GM18861 (cell line): ENCODE results near the gene PLTP.
"Not testable (repeated sequence)": the region's sequence is repeated elsewhere in the genome, so short reads cannot be mapped to it uniquely, and the experiment has no call there.

Experiments used
- ATAC-seq: cut with Tn5 transposase; IDR thresholded peaks from one replicate; pipeline ENCODE4 v1.9.1; 2021; ENCODE audit not compliant: unreplicated experiment

The PLTP gene

DNA sequence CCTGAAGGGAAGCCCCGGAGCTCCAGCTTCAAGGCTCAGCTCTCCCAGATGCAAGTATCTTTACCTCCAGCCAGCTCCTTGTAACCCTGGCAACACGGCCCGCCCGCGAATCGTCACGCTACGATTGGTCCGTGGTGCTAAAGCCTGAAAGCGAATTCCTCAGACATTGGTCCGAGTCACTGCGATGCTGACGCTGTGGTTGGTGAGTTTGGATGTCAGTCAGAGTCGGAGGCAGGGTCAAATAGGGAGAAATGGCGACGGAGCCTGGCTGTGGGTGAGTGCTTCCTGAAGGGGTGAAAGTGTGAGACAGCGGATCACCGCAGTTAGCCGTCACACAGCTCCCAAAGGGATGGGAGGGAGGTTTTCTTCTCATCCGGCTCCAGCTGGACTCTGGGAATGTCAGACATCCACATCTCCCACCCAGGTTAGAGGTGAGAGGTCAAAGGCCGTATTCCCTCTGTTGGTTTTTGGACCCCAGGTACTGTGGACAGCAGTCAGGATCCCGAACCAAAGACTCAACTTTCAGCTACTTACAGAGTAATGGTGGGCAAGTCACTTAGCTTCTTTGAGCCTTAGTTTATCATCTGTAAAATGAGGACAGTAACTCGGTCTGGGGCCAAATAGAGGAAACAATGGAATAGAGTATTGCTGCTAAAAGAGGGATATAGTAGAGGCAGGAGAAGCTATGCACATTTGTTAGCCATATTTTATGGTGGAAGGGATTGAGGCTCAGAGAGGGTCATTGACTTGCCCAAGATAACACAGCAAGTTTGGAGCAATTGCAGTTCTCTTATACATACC, 30.8 kb downstream of the PLTP start, which contains the start of gene ZSWIM1:
ZSWIM1 (plus strand) TSS at position 240 of the 801 bp plus-strand sequence. CDS start 1,366 bp downstream, outside the sequence.
- ATAC-seq: peak; percentile 95

DNA sequence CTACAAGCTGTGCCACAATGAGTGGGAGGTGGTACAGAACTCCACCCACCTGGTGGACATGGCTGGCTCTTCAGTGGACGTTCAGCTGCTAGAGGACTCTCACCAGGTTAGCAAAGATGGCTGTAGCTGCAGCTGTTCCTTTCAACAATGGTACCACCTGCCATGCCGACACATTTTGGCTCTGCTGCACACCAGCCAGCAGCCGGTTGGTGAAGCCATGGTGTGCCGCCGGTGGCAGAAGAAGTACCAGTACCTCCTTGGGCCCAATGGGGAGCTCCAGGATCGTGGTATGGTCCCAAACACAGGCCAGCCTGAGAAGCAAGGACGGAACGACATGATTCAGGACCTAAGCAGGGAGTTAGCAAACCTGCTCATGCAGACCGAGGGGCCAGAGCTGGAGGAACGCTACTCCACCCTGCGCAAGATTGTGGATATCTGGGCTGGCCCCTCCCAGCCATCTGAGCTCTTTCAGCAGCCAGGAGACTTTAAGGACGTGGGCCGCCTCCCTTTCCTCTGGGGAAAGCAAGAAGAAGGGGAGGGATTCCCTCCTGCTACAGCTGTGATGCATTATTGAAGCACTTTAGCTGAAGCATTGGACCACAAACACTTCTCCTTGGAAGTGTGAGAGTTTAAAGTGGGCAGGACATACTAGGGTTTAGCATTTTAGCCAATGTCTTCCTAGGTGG, 33.7 kb downstream of the PLTP start:
- no peak for ATAC-seq

DNA sequence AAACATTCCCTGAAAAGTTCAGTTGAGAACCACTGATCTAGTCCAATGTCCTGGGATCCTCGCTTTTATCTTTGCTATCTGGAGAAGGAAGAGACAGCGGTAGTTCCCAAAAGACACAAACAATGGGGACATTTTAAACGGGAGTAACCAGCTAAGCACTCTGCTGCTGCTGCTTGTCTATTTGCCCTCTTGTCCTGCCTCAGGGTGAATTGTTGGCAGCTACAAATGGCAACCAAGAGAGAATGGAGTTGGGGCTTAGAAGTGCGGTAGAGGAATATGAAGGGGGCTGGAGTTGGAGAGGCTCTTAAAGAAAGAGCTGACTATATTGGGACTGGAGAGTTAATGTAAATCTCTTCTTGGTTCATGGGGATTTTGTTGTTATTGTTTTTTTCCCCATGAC, 37.4 kb downstream of the PLTP start:
- no peak for ATAC-seq

DNA sequence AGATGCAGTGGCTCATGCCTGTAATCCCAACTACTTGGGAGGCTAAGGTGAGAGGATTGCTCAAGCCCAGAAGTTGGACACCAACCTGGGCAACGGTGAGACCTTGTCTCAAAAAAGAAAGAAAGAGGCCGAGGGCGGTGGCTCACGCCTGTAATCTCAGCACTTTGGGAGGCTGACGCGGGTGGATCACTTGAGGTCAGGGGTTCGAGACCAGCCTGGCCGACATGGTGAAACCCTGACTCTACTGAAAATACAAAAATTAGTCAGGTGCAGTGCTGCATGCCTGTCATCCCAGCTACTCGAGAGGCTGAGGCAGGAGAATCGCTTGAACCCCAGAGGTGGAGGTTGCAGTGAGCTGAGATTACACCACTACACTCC, 37.9 kb downstream of the PLTP start:
- not testable (repeated sequence) for ATAC-seq

DNA sequence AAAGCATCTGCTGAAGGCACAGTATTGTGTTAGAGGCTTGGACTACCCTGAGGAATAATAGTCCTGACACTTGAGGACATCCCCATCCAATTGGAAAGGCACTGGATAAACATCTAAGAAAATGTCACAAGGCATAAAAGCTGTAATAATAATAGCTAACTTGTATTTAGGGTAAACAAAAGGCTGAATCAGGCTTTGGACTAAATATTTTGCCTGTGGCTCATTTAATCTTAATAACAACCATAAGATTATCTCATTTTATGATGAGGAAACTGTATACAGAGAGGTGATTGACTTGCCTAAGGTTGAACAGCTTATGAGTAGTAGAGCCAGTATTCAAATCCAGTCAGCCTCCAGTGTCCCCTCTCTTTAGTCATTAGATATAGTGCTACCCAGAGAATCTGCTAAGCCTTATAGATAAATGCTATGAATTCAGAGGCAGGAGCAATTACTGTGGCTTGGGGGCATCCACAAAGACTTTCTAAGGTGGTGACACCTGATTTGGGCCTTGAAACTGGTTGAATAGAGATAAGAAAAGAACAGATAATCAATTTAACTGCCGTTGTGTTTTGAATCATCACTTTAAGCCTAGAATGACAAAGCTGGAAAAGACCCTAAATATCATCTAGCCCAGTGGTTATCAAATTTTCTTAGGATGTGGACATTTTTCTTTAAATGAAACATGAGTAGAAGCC, 38.4 kb downstream of the PLTP start:
- no peak for ATAC-seq

DNA sequence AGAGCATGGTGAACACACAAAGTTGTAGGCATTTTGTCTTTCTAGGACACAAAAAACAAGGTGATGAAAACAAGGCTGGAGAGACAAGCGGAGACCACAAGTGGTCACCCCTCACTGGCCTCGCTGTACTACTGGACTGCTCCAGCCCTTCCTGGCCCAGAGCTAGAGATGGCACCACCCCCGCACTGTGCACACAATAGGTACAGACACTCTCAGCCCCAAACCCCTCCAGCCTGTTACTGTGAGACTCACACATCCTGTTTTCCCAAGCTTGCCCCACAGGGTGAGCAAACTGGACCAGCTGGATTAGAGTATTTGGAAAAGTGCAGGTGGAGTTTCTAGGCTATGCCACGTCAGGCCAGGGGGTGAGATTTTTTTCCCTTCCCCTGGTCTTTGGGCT, 39.3 kb downstream of the PLTP start:
- ATAC-seq: no peak

DNA sequence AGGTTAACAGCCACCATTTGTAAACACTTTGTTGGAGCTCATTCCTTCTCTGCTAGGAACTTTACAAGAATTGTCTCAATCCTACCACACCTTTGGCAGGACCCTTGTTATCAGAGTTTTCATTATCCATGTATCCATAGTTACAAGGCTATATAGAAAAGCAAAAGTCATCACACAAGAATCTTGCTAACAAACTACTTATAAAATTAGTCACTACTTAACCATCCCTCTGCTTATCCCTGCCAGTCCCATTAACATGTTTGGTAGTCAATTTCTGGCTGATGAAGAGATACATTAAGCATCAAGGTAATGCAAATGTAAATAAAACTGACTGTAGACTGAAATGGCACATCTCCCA, 44.2 kb downstream of the PLTP start:
- ATAC-seq: no peak

DNA sequence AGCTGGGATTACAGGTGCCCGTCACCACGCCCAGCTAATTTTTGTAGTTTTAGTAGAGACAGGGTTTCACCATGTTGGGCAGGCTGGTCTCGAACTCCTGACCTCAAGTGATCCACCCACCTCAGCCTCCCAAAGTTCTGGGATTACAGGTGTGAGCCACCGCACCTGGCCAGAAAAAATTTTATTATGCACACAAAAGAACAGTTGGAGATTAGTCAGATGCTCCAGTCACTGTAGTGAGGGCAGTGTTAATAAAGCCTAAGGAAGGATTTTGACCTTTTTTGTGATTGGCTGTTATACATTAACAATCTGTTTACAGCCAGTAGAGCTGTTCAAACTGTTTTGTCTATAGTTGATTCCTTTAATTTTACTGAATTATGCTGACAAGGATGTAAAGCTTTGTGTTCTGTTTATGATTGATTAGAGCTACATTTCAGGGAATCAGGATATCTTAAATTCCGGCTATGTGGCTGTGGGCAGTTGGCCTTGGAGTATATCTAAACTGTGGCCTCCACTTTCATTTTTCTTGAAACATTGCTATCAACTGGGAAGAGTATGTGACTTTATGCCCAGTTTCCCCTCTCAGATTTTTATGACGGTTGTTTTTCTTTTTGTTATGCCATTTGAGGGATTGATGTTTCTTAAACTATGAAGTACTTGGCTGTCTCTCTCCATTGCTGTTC, 44.7 kb downstream of the PLTP start:
- ATAC-seq: no peak

DNA sequence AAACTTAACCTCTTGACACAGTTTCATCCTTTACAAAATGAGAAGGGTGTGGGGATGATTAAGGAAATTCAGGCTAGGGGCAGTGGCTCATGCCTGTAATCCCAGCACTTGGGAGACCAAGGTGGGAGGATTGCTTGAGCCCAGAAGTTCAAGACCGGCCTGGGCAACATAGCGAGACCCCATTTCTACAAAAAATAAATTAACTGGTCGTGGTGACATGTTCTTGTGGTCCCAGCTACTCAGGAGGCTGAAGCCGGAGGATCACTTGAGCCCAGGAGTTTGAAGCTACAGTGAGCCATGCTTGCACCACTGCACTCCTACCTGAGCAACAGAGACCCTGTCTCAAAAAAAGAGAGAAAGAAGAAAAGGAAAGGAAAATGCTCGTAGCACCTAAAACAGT, 45.5 kb downstream of the PLTP start:
- no peak for ATAC-seq

DNA sequence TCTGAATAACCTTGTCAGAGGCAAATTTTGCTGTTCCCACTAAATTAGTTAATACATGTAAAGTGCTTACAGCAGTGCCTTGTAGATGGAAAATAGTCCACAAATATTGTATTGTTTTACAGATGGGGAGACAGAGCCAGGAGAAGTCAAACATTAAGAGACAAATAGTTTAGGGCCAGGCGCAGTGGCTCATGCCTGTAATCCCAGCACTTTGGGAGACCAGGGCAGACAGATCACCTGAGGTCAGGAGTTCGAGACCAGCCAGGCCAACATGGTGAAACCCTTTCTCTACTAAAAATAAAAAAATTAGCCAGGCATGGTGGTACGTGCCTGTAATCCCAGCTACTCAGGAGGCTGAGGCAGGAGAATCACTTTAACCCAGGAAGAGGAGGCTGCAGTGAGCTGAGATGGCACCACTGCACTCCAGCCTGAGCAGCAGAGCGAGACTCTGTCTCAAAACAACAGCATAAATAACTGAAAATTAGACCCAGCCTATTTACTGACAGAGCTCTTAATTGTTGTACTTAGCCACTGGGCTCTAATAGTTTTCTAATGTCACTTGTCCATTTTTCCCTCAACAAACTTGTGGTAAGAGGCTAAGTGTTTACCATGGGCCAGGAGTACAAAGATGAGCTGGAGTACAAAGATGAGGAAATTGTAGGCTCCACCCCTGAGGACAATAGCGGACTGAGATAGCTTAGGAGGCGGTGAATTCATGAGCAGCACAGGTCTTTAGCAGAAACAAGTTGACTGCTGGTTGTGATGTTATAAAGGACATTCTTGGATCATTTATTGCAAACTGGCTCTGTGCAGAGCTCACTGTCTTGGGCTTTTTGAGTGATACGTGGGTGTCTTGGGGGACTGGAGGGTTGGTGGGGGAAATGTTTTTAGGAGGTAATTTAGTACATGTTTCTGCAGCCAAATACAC, 48.1 kb downstream of the PLTP start:
- ATAC-seq: no peak

DNA sequence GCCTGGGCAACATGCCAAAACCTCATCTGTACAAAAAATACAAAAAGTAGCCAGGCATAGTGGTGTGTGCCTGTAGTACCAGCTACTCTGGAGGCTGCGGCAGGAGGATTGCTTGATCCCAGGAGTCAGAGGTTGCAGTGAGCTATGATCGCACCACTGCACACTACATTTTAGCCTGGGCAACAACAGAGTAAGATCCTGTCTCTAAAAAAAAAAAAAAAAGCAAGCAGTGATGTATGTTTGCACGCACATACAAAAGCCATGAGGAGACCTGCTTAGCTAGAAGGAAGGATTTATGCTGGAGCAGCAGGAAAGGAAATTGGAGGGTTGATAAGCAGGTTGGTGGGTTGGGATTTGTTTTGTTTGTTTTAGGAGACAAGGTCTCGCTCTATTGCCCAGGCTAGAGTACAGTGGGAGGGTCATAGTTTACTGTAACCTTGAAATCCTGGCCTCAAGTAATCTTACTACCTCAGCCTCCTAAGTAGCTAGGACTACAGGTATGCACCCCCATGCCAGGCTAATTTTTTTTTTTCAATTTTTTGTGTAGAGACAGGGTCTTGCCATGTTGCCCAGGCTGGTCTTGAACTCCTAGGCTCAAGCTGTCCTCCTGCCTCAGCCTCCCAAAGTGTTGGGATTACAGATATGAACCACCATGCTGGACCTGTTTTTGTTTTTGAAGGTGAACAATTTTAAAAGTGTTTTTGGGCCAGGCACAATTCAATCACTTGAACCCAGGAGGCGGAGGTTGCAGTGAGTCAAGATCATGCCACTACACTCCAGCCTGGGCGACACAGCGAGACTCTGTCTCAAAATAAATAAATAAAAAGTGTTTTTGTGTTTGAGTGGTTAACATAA, 50.5 kb downstream of the PLTP start:
- no peak for ATAC-seq

DNA sequence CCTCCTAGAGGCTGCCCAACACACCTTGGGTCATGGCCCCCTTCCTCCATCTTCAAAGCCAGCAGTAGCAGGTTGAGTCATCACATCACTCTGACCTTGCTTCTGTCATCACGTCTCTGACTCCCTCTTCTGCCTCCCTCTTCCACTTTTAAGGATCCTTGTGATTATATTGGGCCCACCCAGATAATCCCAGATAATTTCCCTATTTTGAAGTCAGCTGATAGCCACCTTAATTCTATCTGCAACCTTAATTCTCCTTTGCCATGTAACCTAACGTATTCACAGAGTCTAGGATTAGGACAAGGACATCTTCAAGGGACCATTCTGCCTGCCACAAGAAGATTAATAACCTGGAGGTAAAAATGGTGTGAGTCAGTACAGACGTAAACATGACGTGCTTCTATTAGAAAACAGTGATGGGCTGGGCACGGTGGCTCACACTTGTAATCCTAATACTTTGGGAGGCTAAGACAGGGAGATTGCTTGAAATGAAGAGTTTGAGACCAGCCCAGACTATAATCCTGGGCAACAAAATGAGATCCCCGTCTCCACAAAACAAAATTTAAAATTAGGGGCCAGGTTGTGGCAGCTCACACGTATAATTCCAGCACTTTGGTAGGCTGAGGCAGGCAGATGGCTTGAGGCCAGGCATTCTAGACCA, 51.3 kb downstream of the PLTP start:
- ATAC-seq: no peak

DNA sequence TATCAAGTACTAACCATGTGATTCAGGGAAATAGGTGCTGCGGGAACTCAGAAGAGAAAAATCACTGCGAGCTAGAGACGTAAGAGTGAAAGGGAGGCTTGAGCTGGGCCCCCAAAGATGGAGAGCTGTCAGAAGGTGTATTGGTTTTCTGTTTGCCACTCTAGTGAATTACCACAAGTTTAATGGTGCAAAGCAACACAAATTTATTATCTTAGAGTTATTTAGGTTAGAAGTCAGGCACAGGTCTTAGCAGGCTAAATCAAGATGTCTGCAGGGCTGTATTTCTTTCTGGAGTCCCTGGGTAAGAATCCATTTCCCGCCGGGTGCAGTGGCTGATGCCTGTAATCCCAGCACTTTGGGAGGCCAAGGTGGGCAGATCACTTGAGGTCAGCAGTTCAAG, 52.0 kb downstream of the PLTP start:
- ATAC-seq: no peak

DNA sequence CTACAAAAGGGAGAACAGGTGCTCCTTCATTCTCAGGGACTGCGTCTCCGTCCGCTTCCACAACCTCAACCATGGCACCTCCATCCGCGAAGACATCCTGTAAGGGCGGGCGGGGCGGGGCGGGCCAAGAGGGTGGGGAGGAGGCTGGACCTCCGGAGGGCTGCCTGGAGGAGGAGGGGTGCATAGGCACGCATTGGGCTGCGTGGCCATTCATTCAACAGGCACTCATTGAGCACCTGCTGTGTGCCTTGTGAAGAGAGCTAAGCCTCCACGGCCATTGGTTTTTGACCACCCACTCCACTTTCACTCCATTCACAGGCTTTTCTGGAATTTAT, 54.1 kb downstream of the PLTP start:
- ATAC-seq: peak; percentile 16

DNA sequence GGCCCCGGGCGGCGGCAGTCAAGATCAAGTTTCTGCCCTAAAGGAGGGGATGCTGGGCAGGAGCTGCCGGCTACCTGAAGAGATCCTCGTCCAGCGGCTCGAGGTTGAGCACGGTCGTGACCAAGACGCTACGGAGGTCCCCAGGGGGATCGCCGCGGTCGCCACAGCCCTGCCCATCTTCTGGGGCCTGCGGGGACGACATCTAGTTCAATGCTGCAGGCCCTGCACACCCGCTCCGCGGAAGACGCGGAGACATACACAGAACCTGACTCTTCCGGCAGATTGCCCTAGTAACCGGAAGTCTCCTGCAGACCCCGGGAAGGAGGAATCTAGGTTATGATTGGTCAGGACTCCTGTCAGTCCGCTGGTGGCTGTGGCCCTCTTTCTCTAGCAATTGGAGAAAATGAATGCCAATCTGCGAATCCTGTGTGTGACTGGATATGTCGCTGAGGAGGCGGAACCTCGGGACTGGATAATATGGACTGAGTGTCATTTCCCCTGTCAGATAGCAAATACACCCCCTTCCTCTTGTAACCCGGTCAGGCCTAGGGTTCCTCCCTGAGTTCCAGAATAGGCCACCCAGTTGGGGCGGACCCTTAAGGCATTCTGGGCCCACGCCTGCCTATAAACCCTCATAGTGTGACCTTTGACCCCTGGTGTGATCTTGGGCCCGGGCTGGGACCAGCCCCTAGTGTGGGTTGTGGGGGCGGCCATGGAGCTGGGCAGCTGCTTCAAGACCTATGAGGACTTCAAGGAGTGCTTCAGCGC, 54.7 kb downstream of the PLTP start, which contains the start of the genes ACOT8 and ZSWIM3:
ACOT8 (minus strand) TSS at position 279 of the 768 bp plus-strand sequence; CDS start at position 202, 77 bp downstream.
ZSWIM3 (plus strand) TSS at position 501 of the 768 bp plus-strand sequence; CDS start at position 713, 212 bp downstream.
- ATAC-seq: peak; percentile 95

DNA sequence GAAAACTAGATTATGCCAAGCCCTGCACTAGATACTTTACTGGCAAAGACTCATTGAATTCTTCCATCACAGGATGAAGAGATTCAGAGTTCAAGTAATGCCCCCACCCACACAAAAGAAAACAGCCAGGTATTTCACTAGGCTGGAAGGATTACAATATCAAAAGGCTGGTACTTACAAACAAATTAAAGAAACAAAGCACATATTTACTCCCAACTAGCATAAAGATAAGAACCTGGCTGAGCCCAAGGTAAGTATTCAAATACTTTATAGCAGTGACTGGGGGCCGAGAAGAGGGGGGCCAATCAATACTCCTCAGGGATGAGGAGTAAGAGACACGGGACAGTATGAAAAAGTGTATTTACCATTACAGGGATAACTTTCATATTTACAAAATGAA, 58.5 kb downstream of the PLTP start:
- ATAC-seq: no peak

DNA sequence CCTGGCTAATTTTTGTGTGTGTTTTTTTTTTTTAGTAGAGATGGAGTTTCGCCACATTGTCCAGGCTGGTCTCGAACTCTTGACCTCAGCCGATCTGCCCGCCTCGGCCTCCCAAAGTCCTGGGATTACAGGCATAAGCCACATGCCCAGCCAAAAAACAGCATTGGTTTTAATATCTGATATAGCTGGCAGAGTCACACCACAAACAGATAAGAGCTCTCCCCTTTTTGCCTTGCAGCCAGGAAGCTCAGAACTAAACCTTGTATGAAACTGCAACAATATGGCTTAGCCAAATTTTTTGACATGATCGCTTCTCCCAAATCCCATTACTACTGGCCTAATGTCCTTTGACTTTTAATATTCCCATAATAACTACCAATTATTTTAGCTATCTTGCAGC, 59.6 kb downstream of the PLTP start:
- no peak for ATAC-seq

DNA sequence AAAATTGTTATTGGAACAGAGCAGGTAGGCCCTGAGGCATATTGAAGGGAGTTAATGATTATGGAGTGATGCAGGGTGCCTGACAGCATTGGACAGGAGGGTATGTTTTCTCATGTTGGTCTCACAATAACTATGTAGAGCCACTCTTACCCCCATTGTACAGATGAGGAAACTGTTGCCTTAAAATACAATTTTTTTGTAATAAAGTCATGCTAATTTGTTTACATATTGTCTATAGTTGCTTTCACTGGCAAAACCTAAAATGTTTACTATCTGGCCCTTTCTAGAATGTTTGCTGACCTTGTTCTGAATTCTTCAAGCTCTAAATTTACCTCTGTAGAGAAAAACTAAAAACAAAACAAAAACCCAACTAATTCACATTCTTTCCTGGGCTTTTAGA, 60.5 kb downstream of the PLTP start:
- ATAC-seq: no peak
